GM10266 (cell line): ENCODE measurements around the gene APAF1.
"Not testable (repeated sequence)": the region's sequence is repeated elsewhere in the genome, so short reads cannot be mapped to it uniquely, and the experiment has no call there.

Source experiments
- DNase-seq: peaks from one replicate; pipeline ENCODE4 v3.0.0; 2012; ENCODE audit errors: extremely low spot score
- CTCF ChIP-seq: IDR thresholded peaks from 2 replicates; pipeline ENCODE4 v1.5.1; 2012; ENCODE audit warnings: mild to moderate bottlenecking, low read depth; ENCODE audit not compliant: control insufficient read depth, insufficient read depth; ENCODE audit errors: missing control alignments

The APAF1 gene

DNA sequence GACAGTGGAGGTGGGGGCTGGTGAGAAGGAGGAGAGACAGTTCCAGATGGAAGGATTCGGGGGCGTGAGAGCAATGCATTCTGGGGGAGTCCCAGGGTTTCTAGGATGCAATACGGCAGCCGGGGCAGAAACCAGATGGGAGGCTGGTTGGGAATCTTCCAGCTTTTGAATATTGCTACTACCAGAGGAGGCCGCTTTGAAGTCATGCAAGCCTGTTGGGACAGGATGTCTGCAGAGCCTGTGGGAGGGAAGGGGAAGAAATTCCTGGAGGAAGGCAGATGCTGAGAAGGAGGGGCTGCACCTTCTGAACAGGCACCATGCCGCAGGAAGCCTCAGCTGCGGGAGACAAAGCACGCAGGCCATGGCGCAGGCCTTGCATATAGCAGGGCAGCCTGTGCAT lies 105.4 kb downstream of the APAF1 start:
- DNase-seq, result no peak
- no peak for TF ChIP-seq CTCF

DNA sequence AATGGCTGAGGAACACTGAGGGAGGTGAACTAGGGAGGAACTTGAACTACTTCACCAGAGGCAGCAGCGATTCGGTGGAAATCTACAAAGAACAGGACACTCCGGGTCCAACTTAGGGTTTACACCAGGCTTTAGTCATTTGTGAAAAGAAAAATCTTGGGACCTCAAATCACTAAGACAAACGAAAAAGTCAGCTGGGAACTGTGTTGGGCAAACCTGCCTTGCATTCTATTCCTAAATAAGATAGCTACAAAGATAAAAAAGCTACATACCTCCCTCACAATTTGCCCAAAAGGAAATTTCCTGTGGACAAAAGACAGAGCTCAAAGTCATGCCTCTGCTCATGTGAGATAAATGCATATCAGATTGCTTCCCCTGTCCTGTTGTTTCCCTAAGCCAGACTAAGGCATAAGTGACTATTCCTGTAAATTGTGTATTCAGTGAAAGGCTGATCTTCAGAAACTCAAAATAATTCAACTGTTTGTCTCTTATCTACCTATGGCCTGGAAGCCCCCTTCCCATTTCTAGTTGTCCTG lies 106.6 kb downstream of the APAF1 start:
- no peak for TF ChIP-seq CTCF

GRCh38 chr12:98752726-98753125 lies 107.6 kb downstream of the APAF1 start:
- DNase-seq, result no peak
- TF ChIP-seq CTCF, result no peak

More for the DNA sequence above, 106.6 kb downstream of the APAF1 start:
- no peak for DNase-seq

DNA sequence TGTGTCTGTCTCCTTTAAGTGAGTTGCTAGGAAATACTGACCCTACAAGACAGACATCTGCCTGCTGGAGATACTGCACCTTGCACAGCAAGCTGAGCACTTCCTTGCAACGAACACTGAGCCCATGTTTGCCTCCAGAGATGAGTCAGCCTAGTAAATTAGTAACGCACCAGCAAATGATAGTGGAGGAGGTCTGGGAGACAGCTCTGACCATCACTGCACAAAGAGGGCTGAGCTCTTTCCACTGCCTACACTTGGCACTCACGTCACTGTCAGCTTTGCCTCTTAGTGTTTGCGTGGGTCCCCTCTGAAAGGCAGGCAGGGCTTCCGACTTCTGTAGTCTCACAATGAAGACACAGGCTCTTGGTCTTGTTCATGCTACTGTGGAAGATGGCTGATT lies 109.0 kb downstream of the APAF1 start:
- peak; percentile 69 for DNase-seq
- no peak for TF ChIP-seq CTCF

- DNase-seq, result not testable (repeated sequence)
These were observed 110.8 kb downstream of the APAF1 start for GRCh38 chr12:98755855-98756254.

DNA sequence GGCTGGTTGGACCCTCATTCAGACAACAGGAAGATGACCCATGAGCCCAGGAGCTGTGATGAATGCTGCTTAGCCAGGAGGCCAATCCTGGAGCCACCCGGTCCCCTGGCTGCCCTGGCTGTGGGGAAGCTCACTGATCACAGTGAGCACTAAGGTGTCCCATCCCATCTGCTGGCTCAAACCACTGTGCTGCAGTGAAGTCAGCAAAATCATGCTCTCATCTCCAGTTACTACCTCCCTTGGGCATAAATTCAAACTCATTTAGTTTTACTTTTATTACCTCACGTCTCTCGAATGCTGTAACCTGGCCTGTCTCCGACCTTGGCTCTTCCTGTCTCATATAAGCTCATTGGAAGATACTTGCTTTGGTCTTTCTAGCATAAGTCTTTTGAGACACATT lies 112.4 kb downstream of the APAF1 start:
- no peak for DNase-seq
- TF ChIP-seq CTCF, result no peak

GRCh38 chr12:98758331-98758730 lies 113.2 kb downstream of the APAF1 start:
- DNase-seq, result no peak
- no peak for TF ChIP-seq CTCF

DNA sequence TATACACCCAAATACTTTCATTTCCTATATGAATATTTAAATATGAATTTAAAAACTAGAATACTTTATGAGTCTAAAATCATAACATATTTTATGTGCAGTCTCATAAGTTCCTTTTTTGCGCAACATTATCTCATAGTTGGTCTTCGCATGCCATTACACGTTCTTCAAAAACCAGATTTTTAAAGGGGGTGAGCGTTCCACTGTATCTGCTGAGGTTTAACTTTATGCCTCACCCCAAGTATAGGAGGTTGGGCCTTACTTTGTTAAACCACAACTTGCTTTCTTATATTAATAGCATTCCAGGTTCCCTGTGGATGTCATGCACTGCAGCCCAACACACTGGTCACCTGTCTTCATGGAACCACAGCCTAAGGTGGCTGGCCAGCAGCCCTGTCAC lies 118.6 kb downstream of the APAF1 start:
- no peak for DNase-seq
- no peak for TF ChIP-seq CTCF
